WERI-Rb-1 (cell line): ENCODE measurements around the gene ATP5F1E.
"Not testable (repeated sequence)": the region's sequence is repeated elsewhere in the genome, so short reads cannot be mapped to it uniquely, and the experiment has no call there.

Source experiments
- DNase-seq: peaks from one replicate; pipeline ENCODE4 v3.0.0-alpha.2; 2020
- H3K27ac ChIP-seq: fragments of 250-450 bp; sonication (Bioruptor Pico); 2 replicates; pipeline ENCODE4 v1.5.1; 2020; ENCODE audit warnings: mild to moderate bottlenecking, moderate library complexity
- H3K27me3 ChIP-seq: fragments of 250-450 bp; sonication (Bioruptor Pico); 2 replicates; pipeline ENCODE4 v1.5.1; 2021; ENCODE audit warnings: mild to moderate bottlenecking, low read depth, moderate library complexity; ENCODE audit not compliant: insufficient read depth, severe bottlenecking
- H3K36me3 ChIP-seq: fragments of 250-450 bp; sonication (Bioruptor Pico); 2 replicates; pipeline ENCODE4 v1.5.1; 2020; ENCODE audit warnings: mild to moderate bottlenecking, moderate library complexity
- H3K4me3 ChIP-seq: 2 replicates; pipeline ENCODE4 v1.5.1; 2011; ENCODE audit warnings: low read depth, mild to moderate bottlenecking, control low read depth, low read length
- H3K9me3 ChIP-seq: fragments of 250-450 bp; sonication (Bioruptor Pico); 2 replicates; pipeline ENCODE4 v1.5.1; 2021; ENCODE audit warnings: mild to moderate bottlenecking, moderate library complexity; ENCODE audit not compliant: severe bottlenecking
- CTCF ChIP-seq: IDR thresholded peaks from 2 replicates; pipeline ENCODE4 v1.5.1; 2011; ENCODE audit warnings: low read depth, mild to moderate bottlenecking, control low read depth, inconsistent platforms, low read length

ATP5F1E gene

GRCh38 chr20:59013959-59014608, 18.1 kb downstream of the ATP5F1E start:
- Histone ChIP-seq H3K36me3 (no peaks in the 10 kb centered on the region), H3K27ac (no peak overlapping the region), H3K9me3 (no peaks in the 10 kb centered on the region), H3K4me3 (no peak overlapping the region), H3K27me3 (no peaks in the 10 kb centered on the region)
- no peak for DNase-seq
- no peak for TF ChIP-seq CTCF

GRCh38 chr20:59013031-59013951, 18.8 kb downstream of the ATP5F1E start:
- Histone ChIP-seq H3K9me3 (no peaks in the 10 kb centered on the region), H3K4me3 (no peak overlapping the region), H3K36me3 (no peaks in the 10 kb centered on the region), H3K27ac (no peak overlapping the region), H3K27me3 (no peaks in the 10 kb centered on the region)
- no peak for TF ChIP-seq CTCF
- no peak for DNase-seq

GRCh38 chr20:59011874-59012157, 20.3 kb downstream of the ATP5F1E start:
- H3K27me3 ChIP-seq, H3K27ac ChIP-seq, H3K9me3 ChIP-seq, H3K4me3 ChIP-seq, DNase-seq, H3K36me3 ChIP-seq: not testable (repeated sequence)

GRCh38 chr20:59010995-59011873, 20.9 kb downstream of the ATP5F1E start:
- no peak overlapping the region for H3K27ac ChIP-seq
- H3K9me3 ChIP-seq, result no peaks in the 10 kb centered on the region
- DNase-seq, result no peak
- H3K4me3 ChIP-seq, result no peak overlapping the region
- no peaks in the 10 kb centered on the region for H3K36me3 ChIP-seq
- TF ChIP-seq CTCF, result no peak
- H3K27me3 ChIP-seq, result no peaks in the 10 kb centered on the region

- H3K9me3 ChIP-seq, result no peaks in the 10 kb centered on the region
- no peak overlapping the region for H3K27ac ChIP-seq
- TF ChIP-seq CTCF, result no peak
- H3K4me3 ChIP-seq, result no peak overlapping the region
- H3K27me3 ChIP-seq, result no peaks in the 10 kb centered on the region
- no peaks in the 10 kb centered on the region for H3K36me3 ChIP-seq
- no peak for DNase-seq
Observed at GRCh38 chr20:59010321-59010994, 21.7 kb downstream of the ATP5F1E start.
